ENCODE data around the gene TOMM7. TPM values are rescaled to one million over a fixed set of nuclear protein-coding genes. Genes with fewer than 3 reads are reported as not detected.

The TOMM7 gene
- total RNA-seq, 4 donors from 2014 or later = 141 to 303 (median 267) TPM

- H3K4me1 ChIP-seq = no peaks in the 10 kb centered on the region
- TF ChIP-seq POLR2AphosphoS5 (IDR thresholded peaks at IDR 0.05) (no peak), POLR2A (IDR thresholded peaks at IDR 0.05; ENCODE audit: low read depth) (no peak), EP300 (IDR thresholded peaks at IDR 0.05) (no peak), CTCF (IDR thresholded peaks at IDR 0.05) (no peak)
- H3K9me3 ChIP-seq = no peaks in the 10 kb centered on the region
- peak; percentile 34 for DNase-seq (ENCODE audit: extremely low spot score)
- H3K27ac ChIP-seq (replicated peaks in 1 of 4) = no peak overlapping the region
- intact Hi-C loops (cut with DNase I) = no loop called here
- H3K4me3 ChIP-seq = no peak overlapping the region
- H3K27me3 ChIP-seq = no peaks in the 10 kb centered on the region
- no peaks in the 10 kb centered on the region for H3K36me3 ChIP-seq
Observed at GRCh38 chr7:22787951-22788350, 34.7 kb downstream of the TOMM7 start.

DNA sequence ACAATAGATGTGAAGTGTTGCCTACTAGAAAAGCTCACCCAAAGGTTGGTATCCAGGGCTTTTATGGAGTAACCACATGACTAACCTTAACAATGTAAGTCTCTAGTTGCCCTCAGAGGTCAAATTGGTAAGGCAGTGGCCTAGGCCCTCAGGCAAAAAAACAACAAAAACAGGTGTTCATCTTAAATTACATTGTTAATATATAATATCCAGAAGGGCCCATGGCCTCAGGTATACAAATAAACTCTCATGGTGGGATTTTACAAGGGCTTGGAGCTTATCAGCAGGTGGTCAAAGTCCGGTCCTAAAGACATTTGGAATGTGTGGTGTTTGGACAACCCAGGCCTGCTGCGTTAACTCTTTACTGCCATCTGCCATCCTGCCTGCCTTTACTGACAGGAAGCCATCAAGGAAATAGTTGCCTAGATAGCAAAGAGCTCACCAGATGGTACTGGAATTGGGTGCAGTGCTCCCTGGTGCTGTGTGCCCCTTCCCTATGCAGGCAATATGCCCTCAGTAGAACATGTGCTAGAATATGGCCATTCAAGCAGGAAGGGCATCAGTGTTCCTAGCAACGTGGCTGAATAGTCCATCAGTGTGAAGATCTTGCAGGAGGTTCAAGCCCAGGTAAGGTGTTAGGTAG is 36.2 kb downstream of the TOMM7 start:
- no peaks in the 10 kb centered on the region for H3K27me3 ChIP-seq
- H3K27ac ChIP-seq (replicated peaks in 1 of 4) = no peak overlapping the region
- no peaks in the 10 kb centered on the region for H3K36me3 ChIP-seq
- no peak overlapping the region for H3K4me3 ChIP-seq
- intact Hi-C loops (cut with DNase I) = no loop called here
- TF ChIP-seq CTCF (IDR thresholded peaks at IDR 0.05) (no peak), EP300 (IDR thresholded peaks at IDR 0.05) (no peak), POLR2A (IDR thresholded peaks at IDR 0.05; ENCODE audit: low read depth) (no peak), POLR2AphosphoS5 (IDR thresholded peaks at IDR 0.05) (no peak)
- no peak for DNase-seq (ENCODE audit: extremely low spot score)
- 63% methylated on average over 3 of the region's 3 CpGs for WGBS
- peaks cover 0 to 6% (median 2%) of the 10 kb centered on the region in 4 donors for H3K4me1 ChIP-seq
- H3K9me3 ChIP-seq = no peaks in the 10 kb centered on the region

DNA sequence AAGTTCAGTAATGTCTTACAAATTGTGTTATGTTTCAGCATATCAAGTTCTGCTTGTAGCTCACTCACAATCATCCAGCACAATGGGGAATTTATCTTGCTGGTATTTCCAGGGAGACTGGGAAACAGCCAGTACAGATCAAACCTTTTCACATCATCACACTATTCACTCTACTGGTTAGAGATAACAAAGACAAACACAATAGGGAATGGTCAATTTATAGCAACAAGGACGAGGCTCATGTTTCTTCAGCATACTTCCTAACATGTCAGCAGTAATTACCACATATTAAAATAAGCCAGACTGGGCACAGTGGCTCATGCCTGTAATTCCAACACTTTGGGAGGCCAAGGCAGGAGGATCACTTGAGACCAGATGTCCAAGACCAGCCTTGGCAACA is 38.3 kb downstream of the TOMM7 start:
- Histone ChIP-seq H3K4me1 (peaks cover 0 to 10% (median 3%) of the 10 kb centered on the region in 4 donors), H3K27ac (replicated peaks in 1 of 4) (no peak overlapping the region), H3K27me3 (no peaks in the 10 kb centered on the region), H3K4me3 (no peak overlapping the region), H3K9me3 (no peaks in the 10 kb centered on the region), H3K36me3 (no peaks in the 10 kb centered on the region)
- 65% methylated on average over 1 of the region's 1 CpG for WGBS
- intact Hi-C loops (cut with DNase I) = no loop called here
- no peak for DNase-seq (ENCODE audit: extremely low spot score)
- no peak for TF ChIP-seq POLR2A (IDR thresholded peaks at IDR 0.05; ENCODE audit: low read depth)
- no peak for TF ChIP-seq POLR2AphosphoS5 (IDR thresholded peaks at IDR 0.05)
- no peak for TF ChIP-seq CTCF (IDR thresholded peaks at IDR 0.05)
- TF ChIP-seq EP300 (IDR thresholded peaks at IDR 0.05) = no peak

GRCh38 chr7:22783421-22783820 is 39.2 kb downstream of the TOMM7 start:
- Histone ChIP-seq H3K4me3 (no peak overlapping the region), H3K9me3 (no peaks in the 10 kb centered on the region), H3K27me3 (no peaks in the 10 kb centered on the region), H3K27ac (replicated peaks in 1 of 4) (no peak overlapping the region), H3K4me1 (peaks cover 0 to 10% (median 3%) of the 10 kb centered on the region in 4 donors), H3K36me3 (no peaks in the 10 kb centered on the region)
- no peak for DNase-seq (ENCODE audit: extremely low spot score)
- intact Hi-C loops (cut with DNase I) = no loop called here
- 88% methylated on average over 5 of the region's 5 CpGs for WGBS
- TF ChIP-seq POLR2A (IDR thresholded peaks at IDR 0.05; ENCODE audit: low read depth) = no peak

DNA sequence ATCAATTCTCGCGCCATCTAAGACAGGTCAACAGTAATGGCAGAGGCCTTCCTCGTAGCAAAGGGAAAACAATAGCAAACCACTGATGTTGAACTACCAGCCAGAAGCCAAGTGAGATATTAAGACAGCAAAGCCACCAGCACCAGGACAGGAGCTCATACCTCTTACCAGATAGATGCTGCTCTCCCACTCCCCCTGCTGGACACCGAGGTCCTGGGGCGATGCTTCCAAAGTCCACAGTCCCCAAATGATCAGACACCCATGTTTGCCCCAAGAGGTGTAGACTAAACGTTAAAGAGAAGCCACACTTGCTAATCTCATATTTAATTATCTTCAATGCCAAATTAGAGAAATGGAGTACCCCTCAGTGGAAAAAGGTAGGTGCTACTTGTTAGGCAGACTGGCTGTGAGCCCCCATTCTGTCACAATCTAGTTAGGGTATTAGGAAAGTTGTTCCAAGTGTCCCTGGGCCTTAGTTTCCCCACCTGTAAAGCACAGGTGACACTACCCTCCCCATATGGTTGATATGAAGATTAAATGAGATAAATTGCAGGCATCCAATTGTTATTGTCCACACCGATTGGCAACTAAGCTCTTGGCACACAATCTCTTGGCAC is 39.9 kb downstream of the TOMM7 start:
- 60% methylated on average over 6 of the region's 7 CpGs for WGBS
- intact Hi-C loops (cut with DNase I) = loop anchor here (1.0 kb wide), 1 partner anchor 224 kb away; no protein-coding TSS in a partner anchor
- no peaks in the 10 kb centered on the region for H3K36me3 ChIP-seq
- DNase-seq (ENCODE audit: extremely low spot score) = no peak
- H3K27ac ChIP-seq (replicated peaks in 1 of 4) = no peak overlapping the region
- H3K27me3 ChIP-seq = no peaks in the 10 kb centered on the region
- H3K4me1 ChIP-seq = peaks cover 0 to 10% (median 3%) of the 10 kb centered on the region in 4 donors
- H3K4me3 ChIP-seq = no peak overlapping the region
- no peak for TF ChIP-seq POLR2A (IDR thresholded peaks at IDR 0.05; ENCODE audit: low read depth)
- TF ChIP-seq CTCF (IDR thresholded peaks at IDR 0.05) = peak; percentile 67 to 79 (median 68)
- TF ChIP-seq EP300 (IDR thresholded peaks at IDR 0.05) = no peak
- no peak for TF ChIP-seq POLR2AphosphoS5 (IDR thresholded peaks at IDR 0.05)
- H3K9me3 ChIP-seq = no peaks in the 10 kb centered on the region
